GM19023 (cell line): ENCODE measurements around the gene ATP2B2.
"Not testable (repeated sequence)": the region's sequence is repeated elsewhere in the genome, so short reads cannot be mapped to it uniquely, and the experiment has no call there.

Experiments used
- ATAC-seq: cut with Tn5 transposase; IDR thresholded peaks from one replicate; pipeline ENCODE4 v1.9.1; 2021; ENCODE audit warnings: mild to moderate bottlenecking, moderate library complexity; ENCODE audit not compliant: unreplicated experiment

The ATP2B2 gene

GRCh38 chr3:10387881-10388609 is 117.3 kb downstream of the ATP2B2 start:
- ATAC-seq, result no peak

DNA sequence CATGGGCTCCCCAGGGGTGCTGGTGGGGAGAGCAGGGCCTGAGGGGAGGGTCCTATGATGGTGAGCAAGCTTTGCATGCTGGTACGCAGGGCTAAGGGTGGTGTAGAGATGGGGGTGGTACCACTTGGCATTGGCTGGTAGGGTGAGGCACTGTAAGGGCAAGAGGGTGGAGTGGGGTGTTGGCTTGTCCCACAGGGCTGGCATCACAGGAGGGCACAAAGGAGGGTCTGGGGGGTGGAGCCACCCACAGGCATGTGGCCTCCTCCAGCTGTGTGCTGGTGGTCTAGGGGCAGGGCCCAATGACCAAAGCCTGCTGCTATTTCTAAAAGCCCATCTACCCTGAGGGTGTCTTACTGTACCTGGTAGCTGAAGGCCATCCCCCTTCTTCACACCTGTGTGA is 119.3 kb downstream of the ATP2B2 start:
- no peak for ATAC-seq

DNA sequence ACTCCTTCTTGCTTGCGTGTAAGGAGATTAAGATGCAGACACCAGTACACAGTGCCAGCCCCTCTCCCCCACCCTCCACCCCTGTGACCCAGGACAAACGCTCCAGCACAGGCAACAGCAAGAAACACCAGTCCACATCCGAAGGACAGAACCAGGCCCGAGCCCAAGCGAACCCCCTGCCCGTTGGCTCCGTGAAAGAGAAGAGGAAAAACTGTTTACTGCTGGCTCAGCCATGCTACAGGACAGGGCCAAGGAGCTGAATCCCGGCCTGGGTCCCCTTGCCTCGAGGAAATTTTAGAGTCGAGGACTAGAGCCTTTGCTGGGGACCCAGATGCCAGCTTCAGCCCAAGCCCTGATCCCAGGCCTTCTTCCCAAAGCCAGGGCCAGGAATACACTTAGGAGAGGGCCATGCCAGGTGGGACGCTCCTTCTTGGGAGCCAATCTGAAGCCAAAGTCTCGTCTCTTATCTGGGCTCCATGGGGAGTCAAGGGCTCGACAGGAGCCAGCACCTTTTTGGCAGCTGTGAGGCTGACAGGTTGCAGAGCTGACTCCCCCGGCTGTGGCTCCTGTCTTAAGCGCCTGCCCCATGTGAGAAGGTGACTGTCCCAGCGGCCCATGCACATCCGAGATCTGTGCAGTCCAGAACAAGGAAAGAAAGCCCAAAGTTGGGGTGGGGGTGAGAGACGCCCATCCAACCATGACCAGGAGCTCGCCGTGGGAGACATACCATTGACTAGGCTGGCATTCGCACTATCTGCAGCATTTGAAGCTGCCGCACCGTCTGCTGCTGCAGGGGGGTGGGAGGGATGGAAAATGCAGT is 120.6 kb downstream of the ATP2B2 start:
- ATAC-seq, result no peak

GRCh38 chr3:10383850-10384248 is 121.5 kb downstream of the ATP2B2 start:
- ATAC-seq, result no peak

DNA sequence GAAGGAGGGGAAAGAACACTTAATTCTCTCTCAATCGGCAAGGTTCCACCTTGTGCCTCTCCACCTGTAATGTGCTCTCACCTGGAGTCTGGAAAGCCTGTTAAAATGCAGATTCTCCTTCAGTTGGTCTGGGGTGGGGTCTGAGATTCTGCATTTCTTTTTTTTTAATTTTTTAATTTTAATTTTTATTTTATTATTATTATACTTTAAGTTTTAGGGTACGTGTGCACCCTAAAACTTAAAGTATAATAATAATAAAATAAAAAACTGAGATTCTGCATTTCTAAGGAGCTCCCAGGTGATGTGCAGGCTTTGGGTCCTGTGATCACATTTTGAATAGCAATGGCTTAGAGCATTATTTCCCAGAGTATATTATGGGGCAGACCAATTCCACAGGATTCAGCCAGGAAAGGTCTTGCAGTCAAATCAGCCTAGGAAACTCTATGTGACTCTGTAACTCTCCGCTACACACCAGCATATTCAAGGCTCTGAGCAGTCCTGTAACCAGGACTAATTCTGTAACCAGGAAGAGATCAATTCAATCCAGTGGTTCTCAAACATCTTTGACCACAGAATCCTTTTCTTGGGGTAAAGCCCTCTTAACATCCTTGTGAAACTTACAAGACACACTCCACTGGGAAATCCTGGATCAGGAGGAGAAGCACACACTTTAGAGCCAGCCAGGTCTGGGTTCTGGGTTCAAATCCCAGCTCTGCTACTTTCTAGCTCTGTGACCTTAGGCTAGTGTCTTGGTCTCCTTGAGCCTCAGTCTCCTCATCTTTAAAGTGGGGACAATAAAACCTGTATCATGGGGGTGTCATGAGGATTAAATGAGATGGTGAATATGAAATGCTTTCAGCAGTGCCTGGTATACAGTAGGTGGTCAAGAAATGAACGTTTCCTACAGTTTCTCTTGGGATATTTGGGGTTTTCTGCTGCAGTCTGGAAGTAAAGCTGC is 122.2 kb downstream of the ATP2B2 start:
- ATAC-seq, result no peak

GRCh38 chr3:10382445-10382844 is 122.9 kb downstream of the ATP2B2 start:
- ATAC-seq, result not testable (repeated sequence)

DNA sequence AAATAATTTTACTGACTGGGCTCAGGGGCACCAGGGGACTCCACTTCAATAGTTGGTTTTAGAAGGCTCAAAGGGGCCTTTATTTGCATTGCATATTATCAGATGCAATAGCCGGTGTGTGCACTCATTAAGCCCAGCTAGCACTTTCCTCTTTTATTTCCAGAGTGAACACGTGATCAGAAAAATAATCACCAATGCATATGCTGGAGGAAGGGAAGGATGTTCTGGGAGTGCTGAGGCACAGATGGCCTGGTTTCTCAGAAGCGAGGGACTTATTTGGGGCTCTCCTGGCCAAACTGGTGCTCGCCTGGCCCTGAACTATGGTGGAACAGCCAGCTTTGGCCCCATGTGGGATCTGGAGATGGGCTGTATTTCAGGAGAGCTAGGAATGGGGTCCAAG is 124.0 kb downstream of the ATP2B2 start:
- ATAC-seq, result no peak

DNA sequence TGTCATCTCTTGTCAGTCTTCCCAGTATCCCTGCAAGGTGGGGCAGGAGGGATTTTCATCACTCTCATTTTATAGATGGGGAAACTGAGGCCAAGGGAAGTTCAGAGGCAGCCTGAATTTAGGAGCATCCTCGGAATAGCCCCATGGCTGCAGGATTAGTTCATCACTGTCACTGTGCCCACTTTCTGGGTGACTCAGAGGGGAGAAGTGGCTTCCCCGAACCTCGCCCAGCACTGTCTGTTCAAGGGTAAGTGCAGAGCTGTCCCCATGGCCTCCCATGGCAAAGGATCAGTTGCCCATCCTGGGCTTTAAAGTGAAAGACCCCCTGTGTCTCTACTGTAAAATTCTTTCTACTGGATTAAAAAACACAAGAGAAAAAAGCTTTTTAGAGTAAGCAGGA is 124.5 kb downstream of the ATP2B2 start:
- no peak for ATAC-seq

DNA sequence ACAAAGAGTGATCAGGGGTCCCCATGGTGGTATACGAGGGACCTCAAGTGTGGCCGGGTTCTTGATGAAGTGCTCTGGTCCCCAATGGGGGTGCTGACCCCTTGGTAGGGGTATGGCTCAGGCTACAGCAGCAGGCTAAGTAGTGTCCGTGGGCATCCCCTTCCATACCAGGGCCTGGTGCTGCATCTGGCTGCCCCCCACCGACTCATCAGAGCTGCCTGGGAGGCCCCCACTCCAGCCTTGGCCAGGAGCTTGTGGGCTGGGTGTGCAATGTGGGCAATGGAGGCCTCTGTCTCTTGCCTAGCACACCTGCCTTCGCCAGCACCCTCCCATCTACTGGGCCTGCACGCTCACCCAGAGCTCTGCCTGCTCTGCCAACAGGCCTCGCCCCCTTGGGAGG is 125.4 kb downstream of the ATP2B2 start:
- ATAC-seq, result no peak

DNA sequence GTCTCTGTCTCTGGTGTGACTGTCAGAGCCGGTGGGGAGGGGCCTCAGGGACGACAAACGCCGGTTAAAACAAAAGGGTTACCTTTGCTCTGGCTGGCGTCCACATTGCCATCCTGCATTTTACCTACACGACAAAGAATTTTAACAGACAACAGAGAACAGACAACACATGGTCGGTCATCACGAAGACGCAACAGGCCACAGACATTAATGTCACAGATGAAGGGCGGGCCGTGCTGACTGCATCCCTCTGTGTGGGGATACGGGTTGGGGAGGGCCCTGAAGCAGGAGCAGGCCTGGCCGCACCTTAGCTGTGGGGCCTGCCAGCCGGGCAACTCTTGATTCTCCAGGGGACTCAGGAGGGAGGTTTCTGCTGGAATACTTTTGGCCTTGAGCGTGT is 126.2 kb downstream of the ATP2B2 start:
- ATAC-seq, result no peak

DNA sequence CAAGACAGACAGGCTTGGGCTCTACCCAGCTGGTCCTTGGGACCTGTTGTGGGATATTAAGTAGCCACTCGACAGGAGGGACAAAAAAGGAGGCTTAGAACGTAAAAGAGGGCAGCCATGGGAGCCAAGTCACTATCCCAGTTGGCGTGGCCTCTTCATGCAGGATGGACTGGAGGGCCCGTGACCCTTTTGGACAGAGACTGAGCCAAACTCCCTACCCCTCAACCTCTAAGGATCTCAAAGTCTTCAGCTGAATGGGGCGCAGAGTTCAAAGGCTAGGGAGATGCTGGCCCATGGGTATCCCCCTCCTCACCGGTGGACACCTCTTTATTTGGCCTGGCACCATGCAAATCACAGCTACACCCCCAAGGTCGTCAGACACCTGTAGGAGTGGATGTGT is 126.6 kb downstream of the ATP2B2 start:
- ATAC-seq, result no peak

GRCh38 chr3:10378246-10378645 is 127.1 kb downstream of the ATP2B2 start:
- no peak for ATAC-seq

DNA sequence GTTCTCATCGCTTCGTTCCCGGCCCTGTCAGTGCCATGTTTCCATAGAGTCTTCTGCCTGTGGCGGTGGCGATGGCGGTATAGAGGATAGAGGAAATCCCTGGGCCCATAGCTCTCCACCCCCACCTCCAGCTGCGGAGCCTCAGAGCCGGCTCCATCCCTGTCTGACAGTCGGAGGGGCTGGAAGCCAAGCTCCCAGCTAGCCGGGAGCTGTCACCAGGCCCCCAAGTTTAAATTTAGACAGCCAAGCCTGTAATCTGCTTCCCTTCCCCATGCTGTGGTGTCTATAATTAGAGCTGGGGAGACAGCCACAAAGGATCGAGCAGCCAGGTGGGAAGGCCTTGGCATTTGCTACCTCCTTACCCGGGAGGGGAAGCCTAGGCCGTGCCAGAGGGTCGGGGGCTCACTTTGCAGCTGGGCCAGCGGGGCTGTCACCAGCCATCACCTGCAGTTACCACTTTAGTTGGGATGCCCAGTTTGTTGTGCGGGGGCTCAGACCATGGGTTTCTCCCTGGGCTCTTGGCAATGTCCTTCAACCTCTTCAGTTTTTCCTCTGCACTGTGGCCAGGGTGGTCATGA is 128.1 kb downstream of the ATP2B2 start:
- ATAC-seq, result no peak

- no peak for ATAC-seq
Measured at GRCh38 chr3:10376353-10376752, 129.0 kb downstream of the ATP2B2 start.

DNA sequence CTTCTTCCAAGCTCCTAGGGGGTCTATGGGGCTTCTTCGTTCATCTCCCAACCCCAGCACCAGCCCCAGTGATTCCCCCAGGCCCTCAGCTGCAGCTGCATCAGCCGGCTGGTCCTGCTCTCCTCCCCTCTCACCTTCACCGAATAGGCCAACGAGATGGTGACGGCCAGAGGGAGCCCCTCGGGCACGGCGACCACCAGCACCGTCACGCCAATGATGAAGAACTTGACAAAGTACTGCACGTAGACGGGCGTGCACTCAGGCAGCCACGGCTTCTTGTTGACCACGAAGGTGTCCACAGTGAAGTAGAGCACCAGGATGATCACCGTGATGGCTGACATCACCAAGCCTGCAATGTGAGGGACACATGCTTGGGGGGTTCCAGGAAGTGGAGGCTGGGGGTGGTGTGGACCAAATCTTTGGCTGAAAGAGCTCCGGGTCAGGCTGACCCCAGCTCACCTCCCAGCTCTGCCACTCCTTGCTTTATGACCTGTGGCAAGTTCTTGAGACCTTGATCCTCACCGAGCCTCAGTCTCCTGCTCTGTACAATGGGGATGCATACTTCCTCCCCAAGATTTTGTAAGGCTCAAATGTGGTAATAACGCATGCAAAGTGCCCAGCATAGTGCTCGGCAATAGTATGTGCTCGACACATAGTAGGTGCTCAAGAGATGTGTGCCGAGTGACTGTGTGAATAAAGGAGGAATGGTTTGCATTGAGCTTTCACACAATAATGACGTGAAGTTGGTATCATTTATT is 129.9 kb downstream of the ATP2B2 start:
- ATAC-seq, result no peak

DNA sequence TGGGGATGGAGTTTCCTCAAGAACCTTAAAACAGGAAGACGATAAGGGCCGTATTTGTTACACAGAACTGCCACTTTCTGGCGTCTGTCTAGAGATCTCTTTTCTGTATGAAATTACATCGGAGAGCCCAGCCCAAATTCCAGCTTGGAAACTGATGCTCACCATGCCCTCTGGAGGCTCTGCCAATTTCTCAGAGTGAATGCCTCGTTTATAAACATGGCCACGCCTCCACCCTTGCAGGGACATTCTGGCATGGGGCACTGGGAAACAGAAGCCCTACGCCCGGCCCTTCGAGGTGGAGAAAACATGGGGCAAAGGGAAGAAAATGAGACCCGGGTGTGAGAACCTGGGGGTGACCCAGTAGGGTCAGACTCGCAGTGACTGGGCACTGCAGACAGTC is 131.1 kb downstream of the ATP2B2 start:
- no peak for ATAC-seq

GRCh38 chr3:10373686-10374261 is 131.6 kb downstream of the ATP2B2 start:
- ATAC-seq, result no peak

- ATAC-seq, result no peak
Measured at GRCh38 chr3:10371789-10372188, 133.6 kb downstream of the ATP2B2 start.

DNA sequence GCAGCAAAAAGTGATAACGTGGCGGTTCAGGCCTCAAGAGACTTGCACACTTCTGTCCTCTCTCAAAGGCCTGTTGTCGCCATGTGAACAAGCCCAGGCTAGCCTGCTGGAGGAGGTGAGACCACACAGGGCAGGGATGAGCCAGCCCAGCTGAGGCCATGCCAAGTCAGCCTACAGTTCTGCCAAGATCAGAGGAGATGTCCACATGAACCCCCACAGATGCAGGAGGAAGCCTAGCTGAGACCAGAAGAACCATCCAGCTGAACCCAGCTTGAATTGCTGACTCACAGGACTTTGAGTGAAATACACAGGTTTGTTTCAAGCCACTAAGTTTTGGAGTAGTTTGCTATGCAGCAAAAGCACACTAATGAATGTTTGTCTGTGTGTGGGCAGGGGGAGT is 134.2 kb downstream of the ATP2B2 start:
- ATAC-seq, result no peak

DNA sequence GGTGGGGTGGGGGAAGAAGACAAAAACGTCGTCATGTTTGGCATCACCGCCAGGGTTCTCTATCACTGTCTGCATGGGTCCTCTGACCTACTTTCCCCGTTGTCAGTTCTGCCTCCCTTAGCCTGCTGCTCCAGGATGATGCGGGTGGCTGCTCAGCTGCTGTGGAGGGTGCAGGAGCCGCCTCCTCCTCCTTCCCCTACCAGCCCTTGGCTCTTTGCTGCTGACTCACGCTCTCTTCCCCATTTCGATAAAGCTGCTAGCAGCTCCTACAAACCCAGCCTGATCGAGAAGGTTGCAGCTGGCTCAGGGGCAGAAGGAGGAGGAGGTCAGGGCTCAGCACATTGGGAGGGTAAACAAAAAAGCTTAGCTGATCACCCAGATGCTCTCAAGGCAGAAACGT is 135.0 kb downstream of the ATP2B2 start:
- no peak for ATAC-seq
